ENCODE measurements around the gene C1QL1. TPM values are rescaled to one million over a fixed set of nuclear protein-coding genes. Genes with fewer than 3 reads are reported as not detected.

The C1QL1 gene
- polyA plus RNA-seq, 1 donor (not counting 4 experiments of a cell fraction or from before 2014, with no cell fraction given) = 0.04 TPM

DNA sequence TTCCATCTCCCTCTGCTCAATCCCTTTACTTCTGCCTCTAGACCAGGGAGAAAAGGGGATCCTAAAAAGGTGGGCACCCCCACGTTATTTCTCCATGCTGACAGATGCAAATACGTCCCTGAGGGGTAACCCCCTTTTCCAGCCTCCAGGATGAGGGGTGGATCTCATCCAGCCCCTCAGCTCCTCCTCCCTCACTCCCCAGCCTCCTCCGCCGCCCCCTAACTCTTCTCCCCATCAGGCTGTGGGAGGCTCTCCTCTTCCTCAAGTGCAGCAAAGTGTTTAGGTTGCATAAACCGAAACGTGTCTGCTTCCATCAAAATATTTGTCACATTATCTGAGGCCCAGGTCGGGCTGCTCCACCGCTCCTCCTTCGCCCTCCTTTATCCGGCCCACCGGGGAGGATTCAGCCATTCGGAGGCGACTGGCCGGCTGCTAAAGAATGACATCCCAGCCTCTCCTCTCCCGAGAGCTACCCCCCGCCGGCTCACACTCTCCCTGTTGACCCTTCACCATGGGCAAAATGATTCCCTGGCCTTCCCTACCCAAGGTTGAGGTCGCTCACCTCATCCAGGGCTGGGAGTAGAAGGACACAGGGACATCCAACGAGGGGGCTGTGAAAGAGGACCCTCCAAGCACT, 1.2 kb upstream of the C1QL1 start:
- TF ChIP-seq, protein P1, sequence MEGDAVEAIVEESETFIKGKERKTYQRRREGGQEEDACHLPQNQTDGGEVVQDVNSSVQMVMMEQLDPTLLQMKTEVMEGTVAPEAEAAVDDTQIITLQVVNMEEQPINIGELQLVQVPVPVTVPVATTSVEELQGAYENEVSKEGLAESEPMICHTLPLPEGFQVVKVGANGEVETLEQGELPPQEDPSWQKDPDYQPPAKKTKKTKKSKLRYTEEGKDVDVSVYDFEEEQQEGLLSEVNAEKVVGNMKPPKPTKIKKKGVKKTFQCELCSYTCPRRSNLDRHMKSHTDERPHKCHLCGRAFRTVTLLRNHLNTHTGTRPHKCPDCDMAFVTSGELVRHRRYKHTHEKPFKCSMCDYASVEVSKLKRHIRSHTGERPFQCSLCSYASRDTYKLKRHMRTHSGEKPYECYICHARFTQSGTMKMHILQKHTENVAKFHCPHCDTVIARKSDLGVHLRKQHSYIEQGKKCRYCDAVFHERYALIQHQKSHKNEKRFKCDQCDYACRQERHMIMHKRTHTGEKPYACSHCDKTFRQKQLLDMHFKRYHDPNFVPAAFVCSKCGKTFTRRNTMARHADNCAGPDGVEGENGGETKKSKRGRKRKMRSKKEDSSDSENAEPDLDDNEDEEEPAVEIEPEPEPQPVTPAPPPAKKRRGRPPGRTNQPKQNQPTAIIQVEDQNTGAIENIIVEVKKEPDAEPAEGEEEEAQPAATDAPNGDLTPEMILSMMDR (optimal IDR thresholded peaks at IDR 0.05 in 1 of 3, IDR thresholded peaks at IDR 0.05 in 1 of 3, conservative IDR thresholded peaks at IDR 0.05 in 1 of 3; ENCODE audit: extremely low read depth in 1 of 3, insufficient read depth in 2 of 3, low read length in 3 of 3) = no peak
- TF ChIP-seq EZH2 (IDR thresholded peaks at IDR 0.05; ENCODE audit: low read length) = peak; percentile 28

DNA sequence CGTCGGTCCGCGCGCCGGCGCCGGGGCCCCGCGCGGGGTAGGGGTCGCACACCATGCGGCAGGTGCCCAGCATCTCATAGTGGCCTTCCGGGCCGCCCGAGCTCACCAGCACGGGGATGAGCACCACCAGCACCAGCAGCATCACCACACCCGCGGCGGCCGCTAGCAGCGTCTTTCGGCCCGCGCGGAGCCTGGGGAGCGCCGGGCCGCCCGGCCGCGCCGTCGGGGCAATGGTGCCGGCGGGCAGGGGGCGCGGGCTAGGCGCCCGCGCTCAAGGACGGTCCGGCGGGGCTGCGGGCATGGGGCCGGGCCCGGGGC, 237 bp downstream of the C1QL1 start:
- no peaks in the 10 kb centered on the region for H3K9me1 ChIP-seq (ENCODE audit: control insufficient read depth, extremely low read depth, insufficient read depth, low read length)
- H3K79me2 ChIP-seq (ENCODE audit: control insufficient read depth, insufficient read depth, low read length) = no peaks in the 10 kb centered on the region
- no peak overlapping the region for H3K27ac ChIP-seq (ENCODE audit: control insufficient read depth, insufficient read depth, low read length)
- TF ChIP-seq EZH2 (IDR thresholded peaks at IDR 0.05; ENCODE audit: low read length) = no peak
- TF ChIP-seq, protein P1 (optimal IDR thresholded peaks at IDR 0.05 in 1 of 3, IDR thresholded peaks at IDR 0.05 in 1 of 3, conservative IDR thresholded peaks at IDR 0.05 in 1 of 3; ENCODE audit: extremely low read depth in 1 of 3, insufficient read depth in 2 of 3, low read length in 3 of 3) = no peak
- no peaks in the 10 kb centered on the region for H4K20me1 ChIP-seq (ENCODE audit: control insufficient read depth, extremely low read depth, insufficient read depth, low read length)
- FAIRE-seq (no peak), DNase-seq (ENCODE audit: low read depth, low spot score) (no peak)
- H3K27me3 ChIP-seq (ENCODE audit: control insufficient read depth, extremely low read depth, insufficient read depth, low read length) = peaks cover 57% of the 10 kb centered on the region
- H3K4me1 ChIP-seq (ENCODE audit: control insufficient read depth, extremely low read depth, insufficient read depth, low read length) = peaks cover 25% of the 10 kb centered on the region
- H3K9ac ChIP-seq (ENCODE audit: control insufficient read depth, extremely low read depth, insufficient read depth, low read length) = no peak overlapping the region
- H3K36me3 ChIP-seq (ENCODE audit: control insufficient read depth in 2 of 2, extremely low read depth in 1 of 2, insufficient read depth in 2 of 2, low read length in 2 of 2) = no peaks in the 10 kb centered on the region
- dilution Hi-C loops (cut with MboI; ENCODE audit: extremely low pct_ligation_motif_present, low sequenced_read_pairs) = no loop called here
- H3K4me2 ChIP-seq (ENCODE audit: control insufficient read depth, extremely low read depth, insufficient read depth, low read depth, low read length) = no peak overlapping the region
- no peak overlapping the region for H3K4me3 ChIP-seq (ENCODE audit: control insufficient read depth in 2 of 3, extremely low read depth in 1 of 3, insufficient read depth in 2 of 3, low read depth in 1 of 3, low read length in 3 of 3)
- H2AFZ ChIP-seq (ENCODE audit: control insufficient read depth, low read length) = no peak overlapping the region
- H3K9me3 ChIP-seq (ENCODE audit: control insufficient read depth, low read depth, low read length) = no peaks in the 10 kb centered on the region

More for the DNA sequence above, 1.2 kb upstream of the C1QL1 start:
- Histone ChIP-seq H3K27ac (ENCODE audit: control insufficient read depth, insufficient read depth, low read length) (no peak overlapping the region), H3K9me1 (ENCODE audit: control insufficient read depth, extremely low read depth, insufficient read depth, low read length) (no peaks in the 10 kb centered on the region), H3K36me3 (ENCODE audit: control insufficient read depth in 2 of 2, extremely low read depth in 1 of 2, insufficient read depth in 2 of 2, low read length in 2 of 2) (no peaks in the 10 kb centered on the region), H3K9me3 (ENCODE audit: control insufficient read depth, low read depth, low read length) (no peaks in the 10 kb centered on the region), H4K20me1 (ENCODE audit: control insufficient read depth, extremely low read depth, insufficient read depth, low read length) (no peaks in the 10 kb centered on the region), H3K27me3 (ENCODE audit: control insufficient read depth, extremely low read depth, insufficient read depth, low read length) (peaks cover 53% of the 10 kb centered on the region), H3K4me3 (ENCODE audit: control insufficient read depth in 2 of 3, extremely low read depth in 1 of 3, insufficient read depth in 2 of 3, low read depth in 1 of 3, low read length in 3 of 3) (peak overlapping the region in 1 of 3 experiments; percentile 19), H3K9ac (ENCODE audit: control insufficient read depth, extremely low read depth, insufficient read depth, low read length) (no peak overlapping the region), H3K79me2 (ENCODE audit: control insufficient read depth, insufficient read depth, low read length) (no peaks in the 10 kb centered on the region), H3K4me1 (ENCODE audit: control insufficient read depth, extremely low read depth, insufficient read depth, low read length) (peaks cover 25% of the 10 kb centered on the region), H2AFZ (ENCODE audit: control insufficient read depth, low read length) (no peak overlapping the region), H3K4me2 (ENCODE audit: control insufficient read depth, extremely low read depth, insufficient read depth, low read depth, low read length) (no peak overlapping the region)
- DNase-seq (ENCODE audit: low read depth, low spot score) (no peak), FAIRE-seq (no peak)
- dilution Hi-C loops (cut with MboI; ENCODE audit: extremely low pct_ligation_motif_present, low sequenced_read_pairs) = no loop called here
